K562 (cell line): ENCODE results near the gene UQCC2. TPM values are rescaled to one million over a fixed set of nuclear protein-coding genes. Genes with fewer than 3 reads are reported as not detected.

Experiments
- ATAC-seq: fragments of 200-7000 bp; cut with Tn5 transposase; 3 replicates; pipeline ENCODE4 v1.9.1; 2020; ENCODE audit warnings: moderate library complexity
- BruUV-seq: library from RNA; stranded (reverse); fragments of 400-500 nt; replicated peaks from 2 replicates; lab custom pipeline; 2021; lab: Mats Ljungman, UMichigan
- CTCF ChIA-PET: fragments of 300-600 bp; formaldehyde crosslinking; extraction: SDS; loops from one replicate; lab custom pipeline; 2021; ENCODE audit warnings: low intra/inter-chr PET ratio; lab: Yijun Ruan, JAX
- POLR2A ChIA-PET: fragments of 300-600, 350-650 bp; sonication (Branson Sonifier 250); formaldehyde crosslinking; extraction: SDS; loops from one replicate; lab custom pipeline; 2021; ENCODE audit warnings: antibody characterized with exemption, inconsistent platforms; lab: Yijun Ruan, JAX
- DNase-seq, 4 experiments: peaks; one replicate each; pipeline versions ENCODE4 v3.0.0 to v3.0.0-alpha.2; 2011 to 2018; ENCODE audit warnings: low spot score in 3 of 4, mixed read lengths in 3 of 4; ENCODE audit errors: extremely low read depth in 1 of 4
- FAIRE-seq: peaks from 2 replicates; lab custom pipeline; 2011; peaks lifted over from hg19 to GRCh38; lab: Jason Lieb, UNC
- H2AFZ ChIP-seq: 2 replicates; pipeline ENCODE4 v1.6.0; 2011; ENCODE audit warnings: low read depth, low read length, control low read depth, inconsistent platforms
- H3K27ac ChIP-seq: fragments of 200-600 bp; 3 replicates; pipeline ENCODE4 v1.8.0; 2011; ENCODE audit warnings: low read depth, mild to moderate bottlenecking, control low read depth, inconsistent platforms, low read length, moderate library complexity, mixed read lengths; ENCODE audit errors: extremely low read depth
- H3K27me3 ChIP-seq, 2 experiments: fragments of 300-600 bp in 1 of 2; 2 replicates in 1 of 2; 3 replicates in 1 of 2; pipeline versions ENCODE4 v1.6.0 to v1.8.0; 2011; ENCODE audit warnings: inconsistent platforms in 2 of 2, low read length in 2 of 2, mild to moderate bottlenecking in 1 of 2, mixed read lengths in 1 of 2, moderate library complexity in 1 of 2; ENCODE audit not compliant: control insufficient read depth in 2 of 2, insufficient read depth in 2 of 2
- H3K36me3 ChIP-seq: fragments of 300-600 bp; 3 replicates; pipeline ENCODE4 v1.8.0; 2011; ENCODE audit warnings: mild to moderate bottlenecking, low read length, inconsistent platforms; ENCODE audit not compliant: control insufficient read depth, insufficient read depth
- H3K4me1 ChIP-seq, 2 experiments: fragments of 200-600 bp in 1 of 2; replicated peaks in 1 of 2; 2 replicates in 1 of 2; 3 replicates in 1 of 2; pipeline versions ENCODE4 v1.5.1 to v1.8.0; 2011; ENCODE audit warnings: inconsistent platforms in 2 of 2, low read length in 2 of 2, mild to moderate bottlenecking in 1 of 2, mixed read lengths in 1 of 2, moderate library complexity in 1 of 2; ENCODE audit not compliant: control insufficient read depth in 2 of 2, insufficient read depth in 2 of 2
- H3K4me2 ChIP-seq: 2 replicates; pipeline ENCODE4 v1.6.1; 2011; ENCODE audit warnings: low read length, control low read depth, inconsistent platforms, mixed read lengths; ENCODE audit not compliant: insufficient read depth
- H3K4me3 ChIP-seq: fragments of 200-600 bp; sonication (generic), shearing (Covaris generic); 2 replicates; pipeline ENCODE4 v1.5.1; 2016; ENCODE audit warnings: control low read depth, inconsistent platforms
- H3K79me2 ChIP-seq: fragments of 200-600 bp; 3 replicates; pipeline ENCODE4 v1.8.0; 2011; ENCODE audit warnings: low read length, inconsistent platforms; ENCODE audit not compliant: control insufficient read depth, insufficient read depth
- H3K9ac ChIP-seq, 2 experiments: 2 replicates each; pipeline versions ENCODE4 v1.6.0 to v1.6.1; 2011; ENCODE audit warnings: low read depth in 2 of 2, low read length in 2 of 2, control low read depth in 1 of 2, inconsistent platforms in 1 of 2, mild to moderate bottlenecking in 1 of 2, mixed read lengths in 1 of 2; ENCODE audit not compliant: insufficient read depth in 1 of 2
- H3K9me1 ChIP-seq: one replicate; pipeline ENCODE4 v1.6.0; 2011; ENCODE audit warnings: inconsistent platforms, mild to moderate bottlenecking, low read length, moderate library complexity; ENCODE audit not compliant: control insufficient read depth, insufficient read depth
- H3K9me3 ChIP-seq: replicated peaks from 2 replicates; pipeline ENCODE4 v1.5.1; 2011; ENCODE audit warnings: low read depth, low read length, inconsistent platforms; ENCODE audit not compliant: control insufficient read depth, insufficient read depth
- H4K20me1 ChIP-seq: replicated peaks from 2 replicates; pipeline ENCODE4 v1.6.1; 2011; ENCODE audit warnings: low read length, inconsistent platforms, mixed read lengths; ENCODE audit not compliant: control insufficient read depth, insufficient read depth
- FOXP1 ChIP-seq: sonication (generic); formaldehyde crosslinking; IDR thresholded peaks from 2 replicates; pipeline ENCODE4 v1.8.0; 2022; ENCODE audit warnings: mild to moderate bottlenecking, missing genetic modification reagents
- HMGN3 ChIP-seq: IDR thresholded peaks from 2 replicates; pipeline ENCODE4 v1.6.1; 2011; ENCODE audit warnings: borderline replicate concordance, low read depth, mild to moderate bottlenecking, mixed read lengths, low read length; ENCODE audit not compliant: insufficient read length; ENCODE audit errors: extremely low read depth
- MTA2 ChIP-seq: fragments of 450-650 bp; IDR thresholded peaks from 2 replicates; pipeline ENCODE4 v1.6.1; 2016; ENCODE audit warnings: low read depth
- NFIC ChIP-seq: fragments of 450-650 bp; IDR thresholded peaks from 2 replicates; pipeline ENCODE4 v1.6.1; 2017; ENCODE audit warnings: mild to moderate bottlenecking, inconsistent platforms
- POLR2A ChIP-seq: fragments of 450-650 bp; conservative IDR thresholded peaks from 2 replicates; pipeline ENCODE4 v1.6.1; 2016
- POLR2AphosphoS5 ChIP-seq: IDR thresholded peaks from 2 replicates; pipeline ENCODE4 v1.6.1; 2011; ENCODE audit warnings: mild to moderate bottlenecking, low read depth, low read length, moderate library complexity; ENCODE audit not compliant: control insufficient read depth, insufficient read depth
- POLR2G ChIP-seq: fragments of 200-400 bp; formaldehyde crosslinking; IDR thresholded peaks from 2 replicates; pipeline ENCODE4 v1.6.1; 2017; ENCODE audit warnings: low read depth, mild to moderate bottlenecking, antibody characterized with exemption, low read length, moderate library complexity
- POLR3A ChIP-seq: IDR thresholded peaks from 2 replicates; pipeline ENCODE4 v1.6.1; 2011; ENCODE audit warnings: borderline replicate concordance, mild to moderate bottlenecking, moderate library complexity; ENCODE audit not compliant: insufficient read length, insufficient read depth; ENCODE audit errors: extremely low read depth
- RBFOX2 ChIP-seq: fragments of 200-400 bp; formaldehyde crosslinking; IDR thresholded peaks from 2 replicates; pipeline ENCODE4 v1.6.1; 2017; ENCODE audit warnings: low read depth, mild to moderate bottlenecking, low read length, moderate library complexity
- SMAD1 ChIP-seq: fragments of 150-350 bp; IDR thresholded peaks from 2 replicates; pipeline ENCODE4 v1.6.1; 2014; ENCODE audit warnings: low read length, low read depth; ENCODE audit not compliant: partially characterized antibody
- STAT5A ChIP-seq: IDR thresholded peaks from 2 replicates; pipeline ENCODE4 v1.6.1; 2012; ENCODE audit warnings: low read length, inconsistent platforms, borderline replicate concordance
- TGIF2 ChIP-seq: sonication (generic); formaldehyde crosslinking; IDR thresholded peaks from 2 replicates; pipeline ENCODE4 v1.8.1; 2022; ENCODE audit warnings: mild to moderate bottlenecking, missing genetic modification reagents, moderate library complexity
- ZNF324 ChIP-seq: fragments of 250-450 bp; sonication (Bioruptor Pico); IDR thresholded peaks from 2 replicates; pipeline ENCODE4 v1.4.0; 2020; ENCODE audit warnings: mild to moderate bottlenecking
- WGBS: fragments of 100-300 bp; shearing (Covaris generic); methylation state at CpG from one replicate; pipeline ENCODE4 v1.1.6; 2016; ENCODE audit warnings: low coverage, mixed read lengths; ENCODE audit not compliant: insufficient coverage; ENCODE audit errors: missing lambda C conversion rate; 5-methylcytosine and 5-hydroxymethylcytosine counted together
- in situ Hi-C: fragments of 300-500 bp; cut with MboI; formaldehyde crosslinking; loops from 4 replicates; pipeline ENCODE4 v1.15.0; 2018; ENCODE audit warnings: inconsistent platforms, mixed read lengths
- intact Hi-C: fragments of 100-400 bp; cut with micrococcal nuclease; formaldehyde crosslinking; loops from 2 replicates; pipeline ENCODE4 v1.14.2; 2022
- polyA plus RNA-seq, 8 experiments: library from polyadenylated mRNA; depleted of rRNA in 4 of 8; stranded (reverse) in 5 of 8; unstranded in 3 of 8; fragments of >200 nt; fragmentation: Nextera tagmentation in 2 of 8; fragmentation: Illumina TruSeq in 1 of 8; extraction: Ambion mirVana in 2 of 8; extraction: Trizol in 1 of 8; gene quantifications; 2 replicates each; pipeline versions ENCODE4 v1.2.1 to v1.2.3, GENCODE V29; 2011 to 2014; ENCODE audit warnings: inconsistent platforms in 1 of 8, missing spikeins in 1 of 8
- total RNA-seq, 7 experiments: library from RNA; depleted of rRNA in 6 of 7; stranded (reverse); fragments of >200 nt in 6 of 7; fragmentation: Illumina TruSeq in 2 of 7; extraction: Trizol in 2 of 7; gene quantifications; 2 replicates each; pipeline versions ENCODE4 v1.2.1 to v1.2.3, GENCODE V29; 2011 to 2021; ENCODE audit warnings: low replicate concordance in 1 of 7
- TF ChIP-seq, protein P1 (sequence below): fragments of 450-650 bp; formaldehyde crosslinking; conservative IDR thresholded peaks from 2 replicates; pipeline ENCODE4 v1.4.0; 2022; ENCODE audit warnings: mild to moderate bottlenecking, missing genetic modification characterization

UQCC2 gene
- total and polyA plus RNA-seq, 9 of the 15 experiments (the other 6 are each of a cell fraction or from before 2014, with no cell fraction given) = 58.5 to 927 (median 158) TPM

DNA sequence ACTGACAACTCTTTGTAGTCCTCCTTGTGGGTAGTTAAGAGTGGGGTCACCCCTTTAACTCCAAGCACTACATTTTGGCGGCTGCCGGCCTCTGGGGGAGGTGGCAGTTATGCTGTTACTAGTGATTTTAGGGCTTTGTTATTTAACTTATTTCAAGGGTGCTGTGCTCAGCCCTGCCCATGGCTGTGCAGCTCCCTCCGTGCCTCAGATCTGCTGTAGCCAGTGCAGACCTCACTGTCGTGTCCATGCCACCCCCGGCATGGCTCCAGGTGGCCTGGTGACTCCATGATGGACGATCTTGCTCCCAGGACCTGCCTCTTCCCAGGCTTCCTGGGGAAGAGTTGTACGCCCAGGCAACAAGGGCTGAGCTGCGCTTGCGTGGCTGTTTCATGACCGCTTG lies 15.4 kb downstream of the UQCC2 start:
- ATAC-seq (no peak), FAIRE-seq (no peak), DNase-seq (no peak)
- ChIA-PET POLR2A (interaction anchor here (0.6 to 1.4 kb wide), 3 partner anchors 9 to 262 kb away, joined by 3 to 4 read pairs (median 3); no protein-coding TSS in a partner anchor), CTCF (interaction anchor here (1.0 kb wide), 1 partner anchor 110 kb away, joined by 3 read pairs; no protein-coding TSS in a partner anchor)
- peaks cover 99% of the 10 kb centered on the region for H3K36me3 ChIP-seq
- in situ Hi-C loops (no loop called here), intact Hi-C loops (no loop called here)
- H2AFZ ChIP-seq = no peak overlapping the region
- no peaks in the 10 kb centered on the region for H3K9me3 ChIP-seq
- no peak overlapping the region for H3K4me3 ChIP-seq
- H3K9me1 ChIP-seq = no peaks in the 10 kb centered on the region
- H3K27me3 ChIP-seq = no peaks in the 10 kb centered on the region
- 91% methylated on average over 10 of the region's 10 CpGs for WGBS
- H3K4me2 ChIP-seq = no peak overlapping the region
- H3K79me2 ChIP-seq = no peaks in the 10 kb centered on the region
- H3K9ac ChIP-seq = no peak overlapping the region
- TF ChIP-seq POLR2AphosphoS5 = peak; percentile 25; the same call in 1 of the 2 replicates
- TF ChIP-seq, protein P1, sequence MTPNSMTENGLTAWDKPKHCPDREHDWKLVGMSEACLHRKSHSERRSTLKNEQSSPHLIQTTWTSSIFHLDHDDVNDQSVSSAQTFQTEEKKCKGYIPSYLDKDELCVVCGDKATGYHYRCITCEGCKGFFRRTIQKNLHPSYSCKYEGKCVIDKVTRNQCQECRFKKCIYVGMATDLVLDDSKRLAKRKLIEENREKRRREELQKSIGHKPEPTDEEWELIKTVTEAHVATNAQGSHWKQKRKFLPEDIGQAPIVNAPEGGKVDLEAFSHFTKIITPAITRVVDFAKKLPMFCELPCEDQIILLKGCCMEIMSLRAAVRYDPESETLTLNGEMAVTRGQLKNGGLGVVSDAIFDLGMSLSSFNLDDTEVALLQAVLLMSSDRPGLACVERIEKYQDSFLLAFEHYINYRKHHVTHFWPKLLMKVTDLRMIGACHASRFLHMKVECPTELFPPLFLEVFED (CRISPR knock-in tag) = no peak
- H3K27ac ChIP-seq = no peak overlapping the region
- H3K4me1 ChIP-seq = peaks cover 5 to 26% of the 10 kb centered on the region in 2 experiments; a peak in 4 of 5 replicates
- no TSS peak for BruUV-seq
- H4K20me1 ChIP-seq = peaks cover 9% of the 10 kb centered on the region; the same call in 1 of the 2 replicates

DNA sequence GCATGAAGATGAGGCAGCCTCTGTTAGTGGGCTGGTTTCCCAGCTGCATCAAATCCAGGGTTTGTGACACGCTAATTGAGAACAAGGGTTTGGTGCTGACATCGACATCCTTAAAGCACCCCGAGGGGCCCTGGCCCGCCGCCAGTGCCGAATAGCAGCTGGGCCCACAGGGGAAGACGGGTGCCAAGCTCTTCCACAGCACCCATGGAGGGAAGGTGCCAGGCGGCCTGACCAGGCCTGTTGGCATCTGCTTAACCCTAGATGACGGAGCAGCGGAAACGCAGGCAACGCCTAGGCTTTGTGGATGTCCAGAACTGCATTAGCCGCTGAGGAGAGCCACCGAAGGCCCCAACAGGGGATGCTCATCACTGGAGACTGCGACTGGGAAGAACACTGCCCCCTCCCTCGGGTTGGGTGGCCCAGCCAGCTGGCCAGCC lies 16.0 kb downstream of the UQCC2 start:
- 94% methylated on average over 15 of the region's 16 CpGs for WGBS
- no peak for ATAC-seq
- Histone ChIP-seq H3K9ac (no peak overlapping the region), H3K79me2 (no peaks in the 10 kb centered on the region), H2AFZ (no peak overlapping the region), H3K4me2 (no peak overlapping the region), H3K36me3 (peaks cover 99% of the 10 kb centered on the region), H4K20me1 (peaks cover 9% of the 10 kb centered on the region; the same call in 1 of the 2 replicates), H3K9me1 (no peaks in the 10 kb centered on the region), H3K9me3 (no peaks in the 10 kb centered on the region), H3K4me3 (no peak overlapping the region), H3K27ac (no peak overlapping the region), H3K4me1 (peaks cover 5 to 26% of the 10 kb centered on the region in 2 experiments; a peak in 4 of 5 replicates), H3K27me3 (no peaks in the 10 kb centered on the region)
- no TSS peak for BruUV-seq
- intact Hi-C loops = no loop called here
- CTCF ChIA-PET = no interaction called here
- TF ChIP-seq POLR3A (no peak), MTA2 (no peak), STAT5A (no peak), ZNF324 (CRISPR knock-in tag) (no peak), FOXP1 (CRISPR knock-in tag) (no peak), POLR2G (peak; percentile 57; the same call in 1 of the 2 replicates), HMGN3 (peak; percentile 28), RBFOX2 (0 out of 2 replicates have a peak, but pooled peaks have one; percentile 27), NFIC (0 out of 2 replicates have a peak, but pooled peaks have one; percentile 7), POLR2A (peak; percentile 36; the same call in 1 of the 2 replicates), TGIF2 (no peak), SMAD1 (no peak)
- POLR2A ChIA-PET = interaction anchor here (0.5 to 2.2 kb wide), 7 partner anchors 10 to 420 kb away, joined by 3 to 8 read pairs (median 3); partner anchors contain the start of gene UQCC2
- in situ Hi-C loops = no loop called here
- DNase-seq = no peak
- no peak for FAIRE-seq
